H4 (cell line): ENCODE measurements around the gene RNF130. TPM values are rescaled to one million over a fixed set of nuclear protein-coding genes. Genes with fewer than 3 reads are reported as not detected.
"Not testable (repeated sequence)": the region's sequence is repeated elsewhere in the genome, so short reads cannot be mapped to it uniquely, and the experiment has no call there.

Source experiments
- DNase-seq: peaks from one replicate; pipeline ENCODE4 v3.0.0-alpha.2; 2015; ENCODE audit warnings: low spot score
- total RNA-seq: library from RNA; depleted of rRNA; stranded (reverse); fragments of >200 nt; shearing (Covaris generic); gene quantifications from 2 replicates; pipeline ENCODE4 v1.2.3, GENCODE V29; 2014

The RNF130 gene
- total RNA-seq, 1 experiment from 2014 or later: 120 TPM

DNA sequence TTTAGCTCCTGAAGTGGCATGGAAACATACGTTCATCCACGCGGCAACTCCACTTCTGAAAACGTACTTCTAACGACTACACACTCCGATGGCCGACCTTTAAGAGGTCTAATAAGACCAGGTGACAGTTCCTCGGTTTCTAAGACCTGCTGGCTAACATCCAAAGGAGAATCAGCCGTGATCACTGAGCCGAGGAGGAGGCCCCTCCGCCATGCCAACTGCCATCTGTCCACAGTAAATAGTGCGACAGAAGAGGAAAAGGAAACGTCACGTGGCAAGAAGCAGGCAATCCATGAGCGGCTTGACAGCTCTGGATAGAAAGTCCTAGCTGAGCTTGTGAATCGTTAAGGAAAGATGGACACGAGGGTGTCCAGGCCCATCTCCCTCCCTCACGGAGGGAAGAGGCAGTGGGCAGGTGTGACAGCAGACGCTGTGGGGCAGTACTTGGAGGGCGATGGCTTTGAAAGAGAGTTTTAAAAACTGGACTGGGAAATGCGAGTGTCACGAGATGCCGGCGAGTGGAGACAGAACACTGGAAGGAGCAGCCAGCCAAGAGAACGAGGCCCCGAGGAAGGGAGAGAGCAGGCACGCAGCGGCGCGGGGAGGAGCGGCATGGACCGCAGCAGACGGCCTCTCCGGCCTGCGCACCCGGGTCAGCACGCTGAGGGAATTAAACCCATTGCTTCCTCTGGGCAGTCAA, 97.2 kb downstream of the RNF130 start:
- no peak for DNase-seq

DNA sequence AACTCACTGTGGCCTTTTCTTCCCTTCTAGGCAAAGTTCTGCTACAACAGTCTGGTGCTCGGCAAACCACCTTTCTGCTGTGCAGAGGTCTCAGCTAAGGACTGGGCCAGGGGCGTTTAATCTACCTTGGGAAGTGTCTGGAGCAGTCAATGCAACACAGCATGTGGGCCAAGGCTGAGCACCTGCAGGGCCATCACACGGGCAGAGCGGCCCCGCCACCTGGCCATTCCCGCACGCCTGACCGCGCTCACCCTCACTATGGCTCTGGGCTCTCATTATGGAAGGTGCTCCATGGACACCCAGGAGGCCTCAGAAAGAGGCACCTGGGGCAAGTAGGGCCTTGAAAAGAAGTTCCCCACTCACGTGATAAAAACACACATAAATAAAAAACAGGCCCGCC, 98.2 kb downstream of the RNF130 start:
- no peak for DNase-seq

DNA sequence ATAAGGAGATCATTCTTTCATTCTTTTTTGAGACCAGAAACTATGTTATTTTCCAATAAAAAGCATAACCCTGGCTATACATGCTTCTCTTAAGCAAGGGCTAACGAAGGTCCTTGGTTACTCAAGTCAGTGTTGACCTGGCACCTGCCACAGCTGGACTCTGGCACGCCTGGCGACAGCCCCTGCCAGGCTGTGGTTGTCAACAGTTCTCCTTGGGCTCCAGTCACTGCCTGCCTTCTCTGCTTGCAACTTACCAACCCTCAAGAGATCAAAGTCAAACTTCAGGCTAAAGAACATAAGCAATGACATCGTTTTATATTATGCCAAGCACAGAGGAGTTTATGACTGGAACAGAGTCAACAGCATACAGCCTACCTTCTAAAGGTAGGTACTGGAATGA, 102.4 kb downstream of the RNF130 start:
- no peak for DNase-seq

DNA sequence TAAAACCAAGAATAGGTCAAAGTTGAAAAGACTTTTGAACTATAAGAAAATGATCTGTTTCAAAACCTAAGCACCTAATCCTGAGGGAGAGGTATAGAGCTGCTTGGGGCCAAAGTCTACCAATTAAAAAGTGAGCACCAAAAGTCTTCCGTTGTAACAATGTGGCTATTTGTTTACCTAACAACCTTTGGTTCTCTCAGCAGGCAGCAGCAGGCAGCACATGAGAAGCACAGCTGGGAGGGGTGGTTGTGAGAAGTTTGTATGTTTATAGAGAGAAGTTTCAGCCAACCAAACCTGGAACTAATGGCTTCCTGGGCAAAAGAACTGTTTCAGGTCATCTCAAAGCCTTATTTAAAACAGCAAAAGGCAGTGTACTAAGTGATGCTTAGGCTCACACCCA, 104.1 kb downstream of the RNF130 start:
- peak; percentile 36 for DNase-seq

DNA sequence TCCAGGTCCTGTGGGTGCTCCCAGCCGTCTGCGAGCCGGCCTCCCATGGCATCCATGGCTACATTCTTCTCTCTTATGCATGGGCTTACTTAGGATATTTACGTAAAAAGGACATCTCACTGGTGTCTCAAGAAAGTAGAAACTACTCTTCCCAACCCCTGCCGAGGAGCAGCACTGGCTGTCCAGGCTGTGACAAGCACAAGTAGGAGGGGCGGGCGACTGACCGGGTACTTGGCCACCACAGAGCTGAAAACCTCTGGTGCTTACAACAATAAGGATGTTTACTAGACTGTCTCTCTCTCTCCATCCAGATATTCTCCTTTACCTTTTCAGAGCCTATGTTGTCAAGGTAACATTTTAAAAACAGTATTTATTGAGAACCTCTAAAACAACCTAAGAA, 107.5 kb downstream of the RNF130 start:
- DNase-seq: no peak

DNA sequence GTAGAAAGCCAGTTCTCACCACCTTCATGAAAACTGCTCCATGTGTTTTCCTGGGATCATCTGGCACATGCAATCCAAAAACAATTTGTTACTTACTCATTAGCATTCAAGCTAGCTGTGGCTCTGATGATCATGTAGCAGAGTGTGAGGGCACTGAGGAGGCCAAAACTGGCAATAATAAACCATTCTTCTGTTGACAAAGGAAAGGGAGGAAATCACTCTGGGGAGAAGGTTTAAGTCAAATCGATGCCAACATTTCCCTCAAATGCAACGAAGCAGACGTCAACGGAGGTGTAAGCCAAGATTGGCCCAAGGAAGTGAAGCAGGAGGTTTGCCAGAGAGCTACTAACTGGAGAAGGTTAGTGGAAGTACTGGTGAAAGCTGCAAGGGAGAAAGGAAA, 108.2 kb downstream of the RNF130 start:
- DNase-seq: no peak

DNA sequence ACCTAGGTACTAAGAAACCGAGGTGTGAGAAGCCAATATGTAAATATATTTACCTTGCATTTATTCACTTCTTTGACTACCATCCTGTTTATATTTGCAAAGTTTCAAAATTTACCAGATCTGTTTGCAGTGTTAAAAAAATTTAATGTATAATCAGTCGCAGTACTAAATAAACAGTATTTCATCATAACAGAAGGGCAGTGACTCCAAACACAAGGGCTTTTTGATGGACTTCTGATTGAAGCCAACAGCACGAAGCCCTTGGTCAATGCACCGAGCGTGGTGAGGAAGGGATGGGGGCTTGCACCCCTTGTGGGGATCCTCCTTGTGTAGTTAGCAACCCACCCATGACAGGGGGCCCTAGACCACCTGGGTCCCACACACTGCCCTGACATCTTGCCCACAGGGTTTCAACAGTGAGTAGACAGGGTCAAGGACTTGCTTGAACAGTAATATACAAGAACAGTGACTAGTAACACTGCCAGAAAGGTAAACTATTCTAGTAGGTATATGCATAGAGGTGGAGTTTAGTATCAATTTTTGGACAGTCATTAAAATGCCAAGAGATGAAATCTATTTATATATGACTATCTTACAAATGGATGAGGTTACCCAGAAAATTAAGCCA, 111.2 kb downstream of the RNF130 start:
- DNase-seq: no peak

DNA sequence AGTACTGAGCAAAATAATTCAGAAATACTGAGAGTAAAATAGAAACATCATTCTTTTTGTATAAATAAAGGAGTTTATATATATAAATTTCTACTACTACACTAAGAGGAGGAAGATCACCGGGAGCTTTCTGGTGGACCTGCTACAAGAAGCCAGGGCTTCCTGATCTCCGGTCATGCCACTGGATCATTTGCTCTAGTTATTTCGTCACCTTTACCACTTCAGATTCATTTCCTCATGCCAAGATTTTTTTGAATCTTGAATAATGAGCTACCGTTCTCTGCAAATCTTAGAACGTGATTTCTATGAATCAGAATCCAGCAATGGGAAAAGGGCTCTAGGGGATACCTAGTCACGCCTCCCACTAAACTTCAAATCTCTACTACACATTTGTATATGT, 111.9 kb downstream of the RNF130 start:
- DNase-seq: no peak

DNA sequence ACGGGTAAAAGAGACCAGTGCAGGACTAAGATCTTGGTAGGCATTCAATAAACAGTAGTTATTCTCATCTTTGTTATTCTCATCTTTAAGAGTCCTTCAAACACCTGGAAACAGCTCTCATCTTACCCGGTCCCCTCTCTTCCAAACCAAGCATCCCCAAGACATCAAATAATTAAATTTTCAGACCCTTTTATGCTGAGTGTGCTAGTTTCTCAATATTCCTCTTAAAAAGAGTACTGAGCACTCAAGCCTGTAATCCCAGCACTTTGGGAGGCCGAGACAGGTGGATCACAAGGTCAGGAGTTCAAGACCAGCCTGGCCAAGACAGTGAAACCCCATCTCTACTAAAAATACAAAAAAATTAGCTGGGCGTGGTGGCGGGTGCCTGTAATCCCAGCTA, 112.4 kb downstream of the RNF130 start:
- DNase-seq: not testable (repeated sequence)

DNA sequence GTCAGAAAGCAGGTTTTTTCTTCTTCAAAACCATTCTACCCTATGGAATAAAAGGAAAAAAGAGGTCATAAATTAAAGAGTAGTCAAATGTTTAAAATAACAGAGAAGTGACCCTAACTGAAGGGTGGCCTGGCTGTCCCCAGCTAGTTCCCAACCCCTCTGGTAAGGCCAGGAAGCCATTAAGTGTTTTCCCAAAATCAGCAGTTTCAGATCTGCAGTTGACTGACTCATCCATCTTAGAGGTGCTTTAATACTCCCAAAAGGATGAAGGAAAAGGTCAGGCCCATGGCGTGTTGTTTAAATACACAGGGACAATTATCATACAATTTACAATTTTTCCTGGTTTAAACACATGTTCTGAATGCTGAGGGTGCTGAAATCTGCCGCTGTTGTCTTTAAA, 115.9 kb downstream of the RNF130 start:
- no peak for DNase-seq

DNA sequence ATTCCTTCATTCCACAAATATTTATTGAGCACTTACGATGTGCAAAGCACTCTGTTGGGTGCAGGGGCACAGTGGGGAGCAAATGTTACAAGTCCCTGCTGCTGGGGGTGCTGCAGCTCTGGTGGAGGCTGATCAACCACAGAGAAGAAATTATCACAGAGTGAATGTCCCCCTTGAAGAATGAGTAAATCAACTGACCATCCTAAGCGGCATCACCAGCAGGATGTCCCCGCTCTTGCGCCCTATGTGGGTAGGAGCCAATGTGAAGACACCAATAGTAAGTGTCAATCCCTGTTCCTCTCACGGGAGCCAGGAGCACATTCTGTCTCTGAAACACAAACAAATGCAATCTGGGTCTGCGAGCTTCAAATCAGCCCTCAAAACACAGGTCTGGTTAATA, 116.5 kb downstream of the RNF130 start:
- no peak for DNase-seq

DNA sequence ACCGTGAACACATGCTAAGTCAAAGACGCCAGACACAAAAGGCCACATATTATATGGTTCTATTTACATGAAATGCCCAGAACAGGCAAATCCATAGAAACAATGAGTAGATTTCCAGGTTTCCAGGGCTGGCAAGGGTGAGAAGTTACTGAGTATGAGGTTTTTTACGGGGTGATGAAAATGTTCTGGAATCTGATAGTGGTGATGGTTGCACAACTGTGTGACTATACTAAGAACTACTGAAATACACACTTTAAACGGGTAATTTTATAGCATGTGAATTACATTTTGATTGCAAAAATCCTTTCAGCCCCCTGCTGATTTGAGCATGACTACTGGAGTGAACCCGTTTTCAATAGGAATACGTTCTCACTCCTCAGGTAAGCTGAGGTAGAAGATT, 117.1 kb downstream of the RNF130 start:
- no peak for DNase-seq

DNA sequence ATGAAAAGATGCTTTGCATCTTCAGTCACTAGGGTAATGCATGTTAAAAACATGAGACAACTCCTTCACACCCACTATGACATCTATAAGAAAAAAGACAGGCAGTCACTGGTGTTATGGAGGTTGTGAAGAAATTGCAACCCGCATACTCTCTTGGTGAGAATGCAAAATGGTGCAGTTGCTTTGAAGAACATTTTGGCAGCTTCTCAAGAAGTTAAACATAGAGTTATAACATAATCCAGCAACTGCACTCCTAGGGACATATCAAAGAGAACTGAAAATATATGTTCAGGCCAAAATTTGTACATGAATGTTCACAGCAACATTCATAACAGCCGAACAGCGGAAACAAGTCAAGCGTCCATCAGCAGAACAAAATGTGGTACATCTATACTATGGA, 117.6 kb downstream of the RNF130 start:
- no peak for DNase-seq

DNA sequence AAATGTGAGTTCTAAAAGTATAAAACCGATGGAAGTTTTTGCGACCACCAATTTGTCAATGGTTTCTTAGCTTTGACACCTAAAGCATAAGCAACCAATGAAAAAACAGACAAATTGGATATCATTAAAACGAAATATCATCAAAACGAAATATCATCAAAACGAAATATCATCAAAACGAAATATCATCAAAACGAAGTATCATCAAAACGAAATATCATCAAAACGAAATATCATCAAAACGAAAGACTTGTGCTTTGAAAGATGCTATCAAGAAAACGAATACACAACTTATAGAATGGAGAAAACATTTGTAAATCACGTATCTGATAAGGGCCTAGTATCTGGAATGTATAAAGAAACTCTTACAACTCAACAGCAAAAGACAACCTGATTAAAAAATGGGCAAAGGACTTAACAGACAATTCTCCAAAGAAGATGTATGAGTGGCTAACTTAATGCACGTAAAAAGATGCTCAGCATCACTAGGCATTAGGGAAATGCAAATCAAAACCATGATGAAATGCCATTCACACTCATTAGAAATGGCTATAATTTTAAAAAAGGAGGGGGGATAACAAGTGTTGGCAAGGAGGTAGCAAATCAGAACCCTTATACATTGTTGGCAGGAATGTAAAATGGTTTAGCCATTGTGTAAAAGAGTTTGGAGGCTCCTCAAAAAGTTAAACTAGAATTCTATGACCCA, 134.4 kb downstream of the RNF130 start:
- no peak for DNase-seq

DNA sequence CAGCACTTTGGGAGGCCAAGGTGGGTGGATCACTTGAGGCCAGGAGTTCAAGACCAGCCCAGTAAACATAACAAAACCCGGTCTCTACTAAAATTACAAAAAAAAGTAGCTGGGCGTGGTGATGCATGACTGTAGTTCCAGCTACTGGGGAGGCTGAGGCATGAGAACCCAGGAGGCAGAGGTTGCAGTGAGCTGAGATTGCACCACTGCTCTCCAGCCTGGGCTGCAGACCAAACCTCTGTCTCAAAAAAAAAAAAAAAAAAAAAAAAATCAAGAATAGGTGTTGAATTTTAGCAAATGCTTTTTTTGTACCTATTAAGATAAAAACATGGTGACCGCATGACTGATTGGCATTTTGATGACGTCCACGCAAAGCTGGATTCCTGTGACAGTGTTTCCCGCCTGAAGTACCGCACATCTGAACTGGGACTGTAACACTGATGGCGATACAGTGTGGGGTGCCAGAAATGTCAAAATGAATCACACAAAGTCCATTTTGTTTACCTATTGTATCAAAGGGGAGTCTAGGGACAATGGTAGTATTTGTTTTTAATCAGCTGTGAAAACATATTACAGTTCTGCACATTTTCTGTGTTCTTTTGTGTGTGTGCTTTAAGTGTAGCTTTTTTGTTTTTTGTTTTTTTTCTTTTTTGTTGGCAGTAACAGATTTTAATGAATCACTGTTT, 140.6 kb downstream of the RNF130 start:
- DNase-seq: no peak

DNA sequence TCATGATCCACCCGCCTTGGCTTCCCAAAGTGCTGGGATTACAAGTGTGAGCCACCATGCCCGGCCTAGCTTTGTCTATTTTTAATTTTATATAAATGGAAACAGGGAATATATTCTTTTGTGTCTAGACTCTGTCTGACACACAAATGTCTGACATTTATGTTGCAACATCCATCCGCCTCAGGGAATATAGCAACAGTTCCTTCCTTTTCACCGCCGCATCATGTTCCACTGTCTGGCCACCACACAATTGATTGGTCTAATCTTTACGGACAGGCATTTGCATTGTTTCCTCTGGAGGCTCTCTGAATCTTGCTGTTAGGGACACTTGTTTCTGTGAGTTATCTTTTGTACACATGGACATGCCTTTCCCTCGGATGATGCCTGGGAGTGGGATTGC, 143.7 kb downstream of the RNF130 start:
- no peak for DNase-seq

DNA sequence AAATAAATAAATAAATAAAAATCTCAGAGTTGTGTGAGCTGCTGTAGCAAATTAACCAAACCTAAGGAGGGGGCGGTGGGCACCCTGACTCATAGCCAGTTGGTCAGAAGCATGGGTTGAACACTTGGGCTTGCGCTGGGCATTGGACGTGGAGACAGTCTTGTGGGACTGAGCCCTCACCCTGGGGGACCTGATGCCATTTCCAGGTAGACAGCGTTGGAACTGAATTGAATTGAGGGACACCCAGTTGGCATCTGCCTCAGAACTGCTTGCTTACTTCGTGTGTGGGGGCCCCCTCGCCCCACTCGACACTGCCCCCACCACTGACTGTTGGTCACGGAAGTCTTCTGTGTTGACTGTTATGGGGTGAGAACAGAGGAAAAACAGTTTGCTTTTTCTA, 144.9 kb downstream of the RNF130 start:
- no peak for DNase-seq

DNA sequence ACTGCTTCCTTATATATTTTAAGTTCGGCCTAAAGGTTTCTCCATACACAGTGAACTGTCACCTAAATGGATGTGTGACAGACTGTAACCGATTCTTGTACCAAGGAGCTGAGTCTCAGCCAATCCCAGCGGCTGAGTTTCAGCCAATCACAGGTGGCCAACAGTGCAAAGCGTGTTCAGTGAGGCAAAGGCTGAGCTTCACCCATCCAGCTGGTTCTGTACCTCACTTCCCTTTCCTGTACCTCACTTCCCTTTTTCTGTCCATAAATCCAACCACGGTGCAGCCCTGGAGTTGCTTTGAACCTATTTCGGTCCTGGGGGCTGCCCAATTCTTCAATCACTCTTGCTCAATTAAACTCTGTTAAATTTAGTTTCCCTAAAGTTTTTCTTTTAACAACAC, 148.1 kb downstream of the RNF130 start:
- no peak for DNase-seq

DNA sequence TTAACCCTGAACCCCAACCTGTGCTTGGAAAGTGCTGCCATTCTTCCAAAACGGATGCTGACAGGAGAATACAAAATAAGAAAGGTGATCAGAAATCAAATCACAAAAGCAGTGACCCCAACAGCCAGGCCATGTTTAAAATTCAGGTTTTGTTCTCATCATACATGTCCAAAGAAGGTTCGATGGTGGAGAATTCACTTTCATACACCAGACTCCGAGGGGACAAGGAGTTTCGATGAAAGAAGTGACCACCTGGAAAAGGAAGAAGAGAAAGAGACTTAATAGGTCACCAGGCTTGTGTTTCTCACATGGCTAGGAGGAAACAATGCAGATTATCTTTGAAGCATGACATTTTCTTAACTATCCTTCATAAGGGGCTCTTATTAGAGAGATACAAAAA, 151.4 kb downstream of the RNF130 start:
- no peak for DNase-seq

DNA sequence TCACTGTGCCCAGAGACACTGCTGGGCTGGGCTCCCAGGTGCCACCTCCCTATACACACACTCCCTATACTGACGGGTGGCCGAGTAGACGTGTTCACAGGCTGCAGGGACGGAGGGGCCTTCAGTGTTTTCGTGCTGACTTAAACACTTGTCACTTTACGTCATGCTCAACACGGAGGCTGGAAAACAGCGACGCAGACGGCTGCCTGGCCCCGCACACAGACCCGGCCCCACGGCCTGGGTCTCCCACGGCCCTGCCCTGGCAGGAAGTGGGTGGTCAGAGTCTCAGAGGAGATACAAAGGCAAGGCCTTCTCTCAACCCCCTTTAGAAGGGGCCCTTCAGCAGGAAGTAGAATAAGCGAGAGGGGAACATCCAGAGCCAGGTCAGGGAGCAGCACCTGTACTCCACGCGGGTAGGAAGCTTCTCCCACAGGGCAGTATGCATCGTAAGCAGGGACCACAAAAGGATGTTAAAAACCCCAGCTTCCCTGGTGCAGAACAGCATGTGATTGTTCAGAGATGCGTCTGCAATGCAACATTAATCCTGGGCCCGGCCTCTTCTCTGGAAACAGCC, 152.0 kb downstream of the RNF130 start:
- DNase-seq: no peak

DNA sequence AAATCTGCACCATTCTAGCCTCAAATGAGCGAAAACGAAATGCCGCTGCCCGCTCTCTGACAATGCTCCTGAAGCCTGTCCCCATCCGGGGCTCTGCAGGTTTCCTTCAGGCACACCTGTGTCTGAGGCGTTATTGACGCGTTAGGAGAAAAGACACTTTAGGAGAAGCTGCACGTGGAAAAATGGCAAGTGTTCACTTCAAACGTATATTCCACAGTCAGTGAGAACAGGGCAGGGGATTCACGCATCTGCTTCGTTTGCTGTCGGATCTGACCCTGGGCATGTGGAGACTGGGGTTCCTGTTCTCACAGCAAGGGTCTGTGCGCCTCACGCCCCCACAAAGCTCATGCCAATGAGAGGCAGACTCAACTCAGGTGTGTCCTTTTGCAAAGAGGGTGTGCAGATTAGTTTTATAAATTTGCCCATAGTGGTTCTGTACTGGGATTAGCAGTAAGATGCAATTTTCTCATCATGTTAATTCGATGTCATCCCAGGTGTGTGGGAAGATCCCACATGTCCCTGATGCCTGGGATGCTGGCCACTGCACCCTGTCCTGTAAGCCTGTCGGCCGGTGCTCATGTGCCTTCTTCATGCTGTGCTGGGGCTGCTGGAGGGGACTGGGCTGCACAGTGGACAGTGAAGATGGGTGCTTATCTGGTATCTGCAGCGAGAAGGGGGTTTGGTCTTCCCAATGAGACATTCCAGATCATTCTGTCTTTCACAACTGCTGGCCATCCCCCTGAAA, 152.6 kb downstream of the RNF130 start:
- no peak for DNase-seq

DNA sequence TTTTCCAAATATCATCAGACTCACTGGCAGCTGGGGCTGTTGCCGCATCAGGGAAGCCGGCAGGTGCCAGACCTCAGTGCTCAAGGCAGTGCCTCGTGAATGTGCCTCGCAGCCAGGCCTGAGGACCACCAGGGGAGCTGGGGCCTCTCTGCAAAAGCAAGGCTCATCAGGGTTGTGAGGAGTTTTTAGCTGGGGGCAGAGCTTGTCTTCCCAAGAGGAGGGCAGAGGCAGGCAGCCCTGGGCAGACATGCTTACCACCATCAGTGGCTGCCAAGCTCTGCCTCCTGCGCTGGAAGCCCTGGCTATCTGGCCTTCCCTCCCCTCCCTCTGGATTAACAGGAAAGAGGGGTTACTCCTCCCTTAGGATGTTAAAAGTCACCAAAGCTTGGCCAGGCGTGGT, 155.0 kb downstream of the RNF130 start:
- no peak for DNase-seq
